ENCODE measurements around the gene IQCE.

- no peak for TF ChIP-seq CTCF (IDR thresholded peaks at IDR 0.05)
- TF ChIP-seq EZH2 (IDR thresholded peaks at IDR 0.05; ENCODE audit: borderline replicate concordance, insufficient read depth, low read depth, low read length, poor library complexity, severe bottlenecking): no peak
Observed at GRCh38 chr7:2645274-2645868, 86.6 kb downstream of the IQCE start.
